PC-3 (cell line): ENCODE measurements around the gene TGIF2.

Experiments
- EZH2phosphoT487 ChIP-seq: fragments of 300-600 bp; sonication (generic); IDR thresholded peaks from 2 replicates; pipeline ENCODE4 v1.6.1; 2018; ENCODE audit warnings: mild to moderate bottlenecking, antibody characterized with exemption, low read length, borderline replicate concordance
- TF ChIP-seq, protein P1 (sequence below): fragments of 300-600 bp; sonication (generic); conservative IDR thresholded peaks from 2 replicates; pipeline ENCODE4 v1.5.1; 2017; ENCODE audit warnings: antibody characterized with exemption, low read depth, mild to moderate bottlenecking, low read length

GRCh38 chr20:36532822-36533221, 40.6 kb upstream of the TGIF2 start:
- TF ChIP-seq, protein P1, sequence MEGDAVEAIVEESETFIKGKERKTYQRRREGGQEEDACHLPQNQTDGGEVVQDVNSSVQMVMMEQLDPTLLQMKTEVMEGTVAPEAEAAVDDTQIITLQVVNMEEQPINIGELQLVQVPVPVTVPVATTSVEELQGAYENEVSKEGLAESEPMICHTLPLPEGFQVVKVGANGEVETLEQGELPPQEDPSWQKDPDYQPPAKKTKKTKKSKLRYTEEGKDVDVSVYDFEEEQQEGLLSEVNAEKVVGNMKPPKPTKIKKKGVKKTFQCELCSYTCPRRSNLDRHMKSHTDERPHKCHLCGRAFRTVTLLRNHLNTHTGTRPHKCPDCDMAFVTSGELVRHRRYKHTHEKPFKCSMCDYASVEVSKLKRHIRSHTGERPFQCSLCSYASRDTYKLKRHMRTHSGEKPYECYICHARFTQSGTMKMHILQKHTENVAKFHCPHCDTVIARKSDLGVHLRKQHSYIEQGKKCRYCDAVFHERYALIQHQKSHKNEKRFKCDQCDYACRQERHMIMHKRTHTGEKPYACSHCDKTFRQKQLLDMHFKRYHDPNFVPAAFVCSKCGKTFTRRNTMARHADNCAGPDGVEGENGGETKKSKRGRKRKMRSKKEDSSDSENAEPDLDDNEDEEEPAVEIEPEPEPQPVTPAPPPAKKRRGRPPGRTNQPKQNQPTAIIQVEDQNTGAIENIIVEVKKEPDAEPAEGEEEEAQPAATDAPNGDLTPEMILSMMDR: no peak
- no peak for TF ChIP-seq EZH2phosphoT487
